IMR-90 (cell line): Measurements from ENCODE around the gene FNDC5. TPM values are rescaled to one million over a fixed set of nuclear protein-coding genes. Genes with fewer than 3 reads are reported as not detected.

Experiments used
- ATAC-seq: fragments of 200-7000 bp; cut with Tn5 transposase; 2 replicates; pipeline ENCODE4 v1.9.1; 2020; ENCODE audit warnings: low read depth, mild to moderate bottlenecking, moderate library complexity
- BruUV-seq: library from RNA; stranded (reverse); fragments of 400-500 nt; replicated peaks from 2 replicates; lab custom pipeline; 2021; lab: Mats Ljungman, UMichigan
- CTCF ChIA-PET: fragments of 300-600 bp; formaldehyde crosslinking; extraction: SDS; loops from one replicate; lab custom pipeline; 2021; ENCODE audit warnings: antibody characterized with exemption; lab: Yijun Ruan, JAX
- POLR2A ChIA-PET: fragments of 300-600 bp; sonication (Branson Sonifier 250); formaldehyde crosslinking; loops from one replicate; lab custom pipeline; 2022; ENCODE audit warnings: antibody characterized with exemption; ENCODE audit not compliant: unreplicated experiment; lab: Charles Lee
- DNase-seq: peaks from one replicate; pipeline ENCODE4 v3.0.0; 2013
- H2AFZ ChIP-seq: replicated peaks from 2 replicates; pipeline ENCODE3; 2013; ENCODE audit warnings: low read length, mild to moderate bottlenecking; ENCODE audit not compliant: poor library complexity
- H2AK5ac ChIP-seq: 2 replicates; pipeline ENCODE4 v1.6.1; 2013; ENCODE audit warnings: low read depth, low read length, inconsistent platforms
- H2AK9ac ChIP-seq: replicated peaks from 2 replicates; pipeline ENCODE3; 2013; ENCODE audit warnings: mild to moderate bottlenecking, low read depth, low read length, moderate library complexity; ENCODE audit not compliant: poor library complexity
- H2BK120ac ChIP-seq: 2 replicates; pipeline ENCODE4 v1.6.1; 2013; ENCODE audit warnings: low read depth, low read length, inconsistent platforms
- H2BK15ac ChIP-seq: 3 replicates; pipeline ENCODE4 v1.6.1; 2013; ENCODE audit warnings: low read depth, low read length, inconsistent platforms
- H2BK20ac ChIP-seq: 2 replicates; pipeline ENCODE4 v1.6.1; 2013; ENCODE audit warnings: low read depth, mild to moderate bottlenecking, inconsistent platforms, low read length, moderate library complexity
- H2BK5ac ChIP-seq: 2 replicates; pipeline ENCODE4 v1.6.1; 2013; ENCODE audit warnings: mild to moderate bottlenecking, low read depth, low read length, inconsistent platforms; ENCODE audit not compliant: poor library complexity, severe bottlenecking
- H3K14ac ChIP-seq: replicated peaks from 2 replicates; pipeline ENCODE4 v1.6.1; 2013; ENCODE audit warnings: low read depth, low read length, inconsistent platforms
- H3K18ac ChIP-seq: 2 replicates; pipeline ENCODE4 v1.6.1; 2013; ENCODE audit warnings: low read depth, low read length, control low read depth
- H3K23ac ChIP-seq: 2 replicates; pipeline ENCODE4 v1.6.1; 2013; ENCODE audit warnings: low read depth, low read length, inconsistent platforms
- H3K27ac ChIP-seq: 2 replicates; pipeline ENCODE4 v1.5.1; 2013; ENCODE audit warnings: mild to moderate bottlenecking, control low read depth, low read length; ENCODE audit not compliant: insufficient read depth
- H3K27me3 ChIP-seq: 2 replicates; pipeline ENCODE4 v1.6.1; 2013; ENCODE audit warnings: low read length; ENCODE audit not compliant: control insufficient read depth, insufficient read depth
- H3K36me3 ChIP-seq: 2 replicates; pipeline ENCODE4 v1.6.1; 2013; ENCODE audit warnings: low read length, mixed read lengths; ENCODE audit not compliant: control insufficient read depth, insufficient read depth
- H3K4ac ChIP-seq: 2 replicates; pipeline ENCODE4 v1.6.1; 2013; ENCODE audit warnings: low read depth, low read length, inconsistent platforms
- H3K4me1 ChIP-seq: 2 replicates; pipeline ENCODE4 v1.6.1; 2013; ENCODE audit warnings: low read length, mixed read lengths; ENCODE audit not compliant: control insufficient read depth, insufficient read depth
- H3K4me2 ChIP-seq: 2 replicates; pipeline ENCODE4 v1.6.1; 2013; ENCODE audit warnings: low read depth, mild to moderate bottlenecking, control low read depth, low read length, moderate library complexity
- H3K4me3 ChIP-seq: 2 replicates; pipeline ENCODE4 v1.5.1; 2013; ENCODE audit warnings: low read depth, mild to moderate bottlenecking, control low read depth, low read length, moderate library complexity; ENCODE audit not compliant: insufficient read depth
- H3K56ac ChIP-seq: 2 replicates; pipeline ENCODE4 v1.6.1; 2013; ENCODE audit warnings: low read length, inconsistent platforms; ENCODE audit not compliant: insufficient read depth; ENCODE audit errors: extremely low read depth
- H3K79me1 ChIP-seq, 2 experiments: 2 replicates each; pipeline ENCODE4 v1.6.1; 2013; ENCODE audit warnings: low read length in 2 of 2, inconsistent platforms in 1 of 2, low read depth in 1 of 2
- H3K9ac ChIP-seq: 2 replicates; pipeline ENCODE4 v1.6.1; 2013; ENCODE audit warnings: low read depth, low read length, control low read depth
- H3K9me1 ChIP-seq: 2 replicates; pipeline ENCODE4 v1.6.1; 2013; ENCODE audit warnings: low read length, inconsistent platforms; ENCODE audit not compliant: insufficient read depth
- H3K9me3 ChIP-seq: 2 replicates; pipeline ENCODE4 v1.6.1; 2013; ENCODE audit warnings: low read length; ENCODE audit not compliant: control insufficient read depth, insufficient read depth
- H4K20me1 ChIP-seq: 2 replicates; pipeline ENCODE4 v1.6.1; 2013; ENCODE audit warnings: low read length, inconsistent platforms; ENCODE audit not compliant: insufficient read depth
- H4K5ac ChIP-seq: 2 replicates; pipeline ENCODE4 v1.6.1; 2013; ENCODE audit warnings: mild to moderate bottlenecking, low read depth, low read length, control low read depth
- H4K8ac ChIP-seq, 2 experiments: 2 replicates each; pipeline ENCODE4 v1.6.1; 2013; ENCODE audit warnings: low read depth in 2 of 2, low read length in 2 of 2, control low read depth in 1 of 2, inconsistent platforms in 1 of 2
- H4K91ac ChIP-seq: 2 replicates; pipeline ENCODE4 v1.6.1; 2013; ENCODE audit warnings: low read depth, low read length, inconsistent platforms; ENCODE audit not compliant: insufficient read depth
- USF2 ChIP-seq: fragments of 150-350 bp; IDR thresholded peaks from 2 replicates; pipeline ENCODE4 v1.6.1; 2017; ENCODE audit warnings: mild to moderate bottlenecking, antibody characterized with exemption, low read length, low read depth
- WGBS, 2 experiments: methylation state at CpG; one replicate each; pipeline versions ENCODE4 v1.1.5 to v1.1.7; 2013; ENCODE audit warnings: missing lambda C conversion rate in 2 of 2; ENCODE audit not compliant: insufficient read length in 1 of 2; ENCODE audit errors: extremely low coverage in 2 of 2; 5-methylcytosine and 5-hydroxymethylcytosine counted together
- dilution Hi-C: fragments of 300-500 bp; cut with HindIII; formaldehyde crosslinking; loops from one replicate; pipeline ENCODE4 v1.14.3; 2018; ENCODE audit warnings: low sequenced_read_pairs; ENCODE audit not compliant: unreplicated experiment
- in situ Hi-C: fragments of 300-500 bp; cut with MboI; formaldehyde crosslinking; loops from 3 replicates; pipeline ENCODE4 v1.14.3; 2019; ENCODE audit warnings: low sequenced_read_pairs, inconsistent platforms, mixed read lengths
- intact Hi-C: fragments of 100-400 bp; cut with micrococcal nuclease; formaldehyde crosslinking; loops from 2 replicates; pipeline ENCODE4 v1.10.0; 2022
- polyA plus RNA-seq, 3 experiments: library from polyadenylated mRNA; depleted of rRNA; stranded (reverse); fragments of >200 nt; gene quantifications; 2 replicates each; pipeline ENCODE4 v1.2.3, GENCODE V29; 2012; ENCODE audit warnings: low replicate concordance in 1 of 3
- total RNA-seq: library from RNA; depleted of rRNA; stranded (reverse); fragments of >200 nt; gene quantifications from 2 replicates; pipeline ENCODE4 v1.2.3, GENCODE V29; 2012
- TF ChIP-seq, protein P1 (sequence below): conservative IDR thresholded peaks from 2 replicates; pipeline ENCODE4 v1.5.1; 2012; ENCODE audit warnings: mild to moderate bottlenecking, low read depth, low read length, improper control_type of control experiment

FNDC5 gene
- total and polyA plus RNA-seq, 2 of the 4 experiments (the other 2 are of a cell fraction): 1.2 to 1.6 TPM

DNA sequence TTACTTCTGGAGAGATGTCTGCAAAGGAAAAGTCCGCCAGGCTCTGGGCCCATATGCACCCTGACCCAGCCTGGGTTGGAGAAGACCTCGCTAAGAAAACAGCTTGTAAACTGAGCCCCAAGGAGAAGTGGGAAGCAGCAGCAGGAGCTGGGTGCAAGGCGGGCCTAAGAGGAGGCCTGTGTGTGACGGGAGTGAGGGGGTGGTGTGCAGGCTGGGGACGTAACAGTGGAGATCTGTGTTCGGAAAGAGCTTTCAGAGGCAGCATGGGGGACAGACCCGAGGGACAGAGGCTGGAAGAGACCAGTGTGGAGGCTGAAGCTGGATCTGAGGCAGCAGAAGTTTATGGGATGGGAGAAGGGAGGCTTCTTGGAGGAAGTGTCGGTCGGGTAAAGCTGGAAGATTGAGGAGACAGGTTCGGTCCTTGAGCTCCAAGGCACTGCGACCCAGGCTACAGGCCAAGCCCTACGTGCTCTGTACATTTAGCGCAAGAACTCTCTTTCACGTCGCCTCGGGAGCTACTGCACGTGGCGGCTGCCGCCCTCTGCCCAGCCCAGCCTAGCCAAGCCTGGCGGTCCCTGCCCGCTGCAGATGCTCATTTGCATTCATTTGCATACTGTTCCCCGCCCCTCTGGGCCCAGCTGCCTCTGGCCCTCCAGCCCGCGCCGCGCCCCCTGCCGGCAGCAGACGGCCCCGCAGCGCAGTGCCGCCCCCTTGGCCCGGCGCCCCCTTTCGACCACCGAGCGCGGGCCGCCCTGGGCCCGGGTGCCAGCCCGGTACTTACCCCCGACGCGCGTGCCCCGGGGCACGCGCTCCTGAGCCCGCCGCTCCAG, 21.9 kb upstream of the FNDC5 start:
- Histone ChIP-seq H2AFZ (peak overlapping the region; percentile 87), H2AK5ac (no peak overlapping the region), H3K4me1 (no peaks in the 10 kb centered on the region; the same call in 1 of the 2 replicates), H3K9me1 (no peaks in the 10 kb centered on the region), H3K27me3 (peaks cover 38% of the 10 kb centered on the region), H3K56ac (no peak overlapping the region), H4K20me1 (peaks cover 2% of the 10 kb centered on the region; the same call in 1 of the 2 replicates), H3K27ac (no peak overlapping the region), H2BK5ac (no peak overlapping the region), H2AK9ac (peak overlapping the region; percentile 28), H4K5ac (no peak overlapping the region), H3K4me3 (peak overlapping the region; percentile 39), H4K8ac (no peak overlapping the region), H3K36me3 (no peaks in the 10 kb centered on the region; the same call in 1 of the 2 replicates), H3K14ac (no peak overlapping the region), H2BK20ac (no peak overlapping the region), H3K18ac (no peak overlapping the region), H2BK120ac (no peak overlapping the region), H2BK15ac (no peak overlapping the region), H3K9me3 (peaks cover 2% of the 10 kb centered on the region; the same call in 1 of the 2 replicates), H3K9ac (no peak overlapping the region), H4K91ac (no peak overlapping the region), H3K79me1 (no peaks in the 10 kb centered on the region), H3K4me2 (peak overlapping the region; percentile 50), H3K4ac (no peak overlapping the region), H3K23ac (no peak overlapping the region)
- in situ Hi-C loops: no loop called here
- intact Hi-C loops: no loop called here
- TF ChIP-seq, protein P1, sequence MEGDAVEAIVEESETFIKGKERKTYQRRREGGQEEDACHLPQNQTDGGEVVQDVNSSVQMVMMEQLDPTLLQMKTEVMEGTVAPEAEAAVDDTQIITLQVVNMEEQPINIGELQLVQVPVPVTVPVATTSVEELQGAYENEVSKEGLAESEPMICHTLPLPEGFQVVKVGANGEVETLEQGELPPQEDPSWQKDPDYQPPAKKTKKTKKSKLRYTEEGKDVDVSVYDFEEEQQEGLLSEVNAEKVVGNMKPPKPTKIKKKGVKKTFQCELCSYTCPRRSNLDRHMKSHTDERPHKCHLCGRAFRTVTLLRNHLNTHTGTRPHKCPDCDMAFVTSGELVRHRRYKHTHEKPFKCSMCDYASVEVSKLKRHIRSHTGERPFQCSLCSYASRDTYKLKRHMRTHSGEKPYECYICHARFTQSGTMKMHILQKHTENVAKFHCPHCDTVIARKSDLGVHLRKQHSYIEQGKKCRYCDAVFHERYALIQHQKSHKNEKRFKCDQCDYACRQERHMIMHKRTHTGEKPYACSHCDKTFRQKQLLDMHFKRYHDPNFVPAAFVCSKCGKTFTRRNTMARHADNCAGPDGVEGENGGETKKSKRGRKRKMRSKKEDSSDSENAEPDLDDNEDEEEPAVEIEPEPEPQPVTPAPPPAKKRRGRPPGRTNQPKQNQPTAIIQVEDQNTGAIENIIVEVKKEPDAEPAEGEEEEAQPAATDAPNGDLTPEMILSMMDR: peak; percentile 70
- no peak for TF ChIP-seq USF2
- peak; percentile 65 for ATAC-seq
- 42% methylated on average over 18 of the region's 49 CpGs; no CpG with 5 or more reads in 1 of the 2 experiments for WGBS, 2 experiments
- no peak for DNase-seq
- POLR2A ChIA-PET: no interaction called here
- CTCF ChIA-PET: interaction anchor here (0.5 to 0.7 kb wide), 4 partner anchors 14 to 201 kb away, joined by 3 to 6 read pairs (median 3); no protein-coding TSS in a partner anchor
- dilution Hi-C loops: no loop called here
- BruUV-seq: no TSS peak
